DOHH2 (cell line): Measurements from ENCODE around the gene IL16.
"Not testable (repeated sequence)": the region's sequence is repeated elsewhere in the genome, so short reads cannot be mapped to it uniquely, and the experiment has no call there.

ENCODE experiments used
- H3F3A ChIP-seq: fragments of 200-600 bp; sonication (generic), shearing (Covaris generic); 2 replicates; pipeline ENCODE4 v1.6.0; 2016; ENCODE audit warnings: antibody characterized with exemption, mild to moderate bottlenecking; ENCODE audit not compliant: control insufficient read depth, insufficient read depth
- H3K27ac ChIP-seq: fragments of 200-600 bp; sonication (generic); 2 replicates; pipeline ENCODE4 v1.5.1; 2014; ENCODE audit warnings: low read depth, mild to moderate bottlenecking, low read length, moderate library complexity
- H3K27me3 ChIP-seq: fragments of 200-600 bp; sonication (generic); 2 replicates; pipeline ENCODE4 v1.6.1; 2014; ENCODE audit warnings: mild to moderate bottlenecking, low read length, mixed read lengths; ENCODE audit not compliant: control insufficient read depth
- H3K36me3 ChIP-seq: fragments of 200-600 bp; sonication (generic); 2 replicates; pipeline ENCODE4 v1.6.1; 2014; ENCODE audit warnings: mild to moderate bottlenecking, low read length, moderate library complexity, mixed read lengths; ENCODE audit not compliant: control insufficient read depth
- H3K4me1 ChIP-seq: fragments of 200-600 bp; sonication (generic); 2 replicates; pipeline ENCODE4 v1.6.1; 2014; ENCODE audit warnings: mild to moderate bottlenecking, low read length, mixed read lengths; ENCODE audit not compliant: control insufficient read depth
- H3K4me2 ChIP-seq: fragments of 200-600 bp; sonication (generic); 2 replicates; pipeline ENCODE4 v1.6.0; 2014; ENCODE audit warnings: mild to moderate bottlenecking, low read length, moderate library complexity
- H3K4me3 ChIP-seq: fragments of 200-600 bp; sonication (generic); 2 replicates; pipeline ENCODE4 v1.5.1; 2014; ENCODE audit warnings: mild to moderate bottlenecking, low read length, mixed read lengths
- H3K79me2 ChIP-seq: fragments of 200-600 bp; sonication (generic); 2 replicates; pipeline ENCODE4 v1.6.1; 2014; ENCODE audit warnings: mild to moderate bottlenecking, low read length, mixed read lengths; ENCODE audit not compliant: control insufficient read depth
- H3K9me2 ChIP-seq: fragments of 200-600 bp; sonication (generic); replicated peaks from 2 replicates; pipeline ENCODE4 v1.6.1; 2014; ENCODE audit warnings: mild to moderate bottlenecking, low read length, mixed read lengths; ENCODE audit not compliant: control insufficient read depth
- H3K9me3 ChIP-seq: fragments of 200-600 bp; sonication (generic); 2 replicates; pipeline ENCODE4 v1.6.1; 2014; ENCODE audit warnings: antibody characterized with exemption, low read length, mixed read lengths; ENCODE audit not compliant: control insufficient read depth, insufficient read depth
- H4K20me1 ChIP-seq: fragments of 200-600 bp; sonication (generic); 2 replicates; pipeline ENCODE4 v1.6.0; 2014; ENCODE audit warnings: low read depth, mild to moderate bottlenecking, antibody characterized with exemption, low read length, moderate library complexity; ENCODE audit not compliant: control insufficient read depth, insufficient read depth
- CTCF ChIP-seq: fragments of 200-600 bp; sonication (generic); IDR thresholded peaks from one replicate; pipeline ENCODE4 v1.5.1; 2014; ENCODE audit warnings: antibody characterized with exemption, mild to moderate bottlenecking, low read depth, low read length; ENCODE audit not compliant: poor library complexity, severe bottlenecking
- EZH2phosphoT487 ChIP-seq: fragments of 200-600 bp; sonication (generic); IDR thresholded peaks from 2 replicates; pipeline ENCODE4 v1.6.1; 2017; ENCODE audit warnings: borderline replicate concordance, mild to moderate bottlenecking, antibody characterized with exemption, low read length, moderate library complexity, mixed read lengths

IL16 gene

GRCh38 chr15:81329446-81329845 lies 132.8 kb downstream of the IL16 start:
- H3K79me2 ChIP-seq: no peaks in the 10 kb centered on the region
- H3K4me3 ChIP-seq: no peak overlapping the region
- no peak overlapping the region for H3K27ac ChIP-seq
- H3K4me2 ChIP-seq: no peak overlapping the region
- H3K27me3 ChIP-seq: no peaks in the 10 kb centered on the region
- H3K36me3 ChIP-seq: no peaks in the 10 kb centered on the region
- H3K4me1 ChIP-seq: peaks cover 6% of the 10 kb centered on the region
- H4K20me1 ChIP-seq: no peaks in the 10 kb centered on the region
- H3K9me3 ChIP-seq: no peaks in the 10 kb centered on the region
- TF ChIP-seq EZH2phosphoT487: no peak
- no peak for TF ChIP-seq CTCF
- H3K9me2 ChIP-seq: no peaks in the 10 kb centered on the region
- H3F3A ChIP-seq: no peaks in the 10 kb centered on the region

DNA sequence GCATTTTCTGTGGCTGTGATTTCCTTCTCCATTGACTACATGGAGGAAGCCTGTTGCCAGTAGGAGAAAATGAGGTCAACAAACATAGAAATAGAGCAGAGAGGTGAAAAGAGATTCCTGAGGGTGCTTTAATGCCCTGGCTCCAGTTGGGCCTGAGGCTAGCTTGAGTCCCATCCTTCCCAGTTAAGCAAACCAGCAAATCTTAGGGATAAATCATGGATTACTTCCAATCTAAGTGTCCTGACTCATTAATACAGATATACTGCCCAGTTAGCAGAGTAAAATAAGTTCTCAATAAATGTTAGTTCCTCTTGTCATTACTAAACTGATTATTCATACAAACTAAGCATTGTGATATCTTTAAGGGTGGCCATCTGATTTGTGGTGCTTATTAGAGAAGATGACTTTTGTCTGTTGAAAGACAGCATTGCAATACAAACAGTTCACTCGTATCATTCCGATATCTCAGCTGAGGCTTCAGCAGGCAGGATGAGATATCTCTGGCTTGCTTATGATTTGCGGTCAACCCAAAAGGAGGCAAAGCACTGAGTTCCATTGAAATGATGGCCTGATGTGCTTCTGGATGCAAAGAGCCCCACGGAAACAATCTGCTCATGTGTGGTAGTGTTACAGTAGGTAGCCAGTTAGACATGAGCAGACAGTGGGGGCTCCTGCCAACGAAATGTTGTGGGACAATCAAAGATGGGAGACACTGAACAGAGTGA lies 133.8 kb downstream of the IL16 start:
- Histone ChIP-seq H3K79me2 (no peaks in the 10 kb centered on the region), H4K20me1 (no peaks in the 10 kb centered on the region), H3K4me3 (no peak overlapping the region), H3K4me2 (no peak overlapping the region), H3F3A (no peaks in the 10 kb centered on the region), H3K27me3 (no peaks in the 10 kb centered on the region), H3K9me2 (no peaks in the 10 kb centered on the region), H3K4me1 (no peaks in the 10 kb centered on the region), H3K9me3 (no peaks in the 10 kb centered on the region), H3K36me3 (no peaks in the 10 kb centered on the region), H3K27ac (no peak overlapping the region)
- TF ChIP-seq EZH2phosphoT487 (no peak), CTCF (no peak)

DNA sequence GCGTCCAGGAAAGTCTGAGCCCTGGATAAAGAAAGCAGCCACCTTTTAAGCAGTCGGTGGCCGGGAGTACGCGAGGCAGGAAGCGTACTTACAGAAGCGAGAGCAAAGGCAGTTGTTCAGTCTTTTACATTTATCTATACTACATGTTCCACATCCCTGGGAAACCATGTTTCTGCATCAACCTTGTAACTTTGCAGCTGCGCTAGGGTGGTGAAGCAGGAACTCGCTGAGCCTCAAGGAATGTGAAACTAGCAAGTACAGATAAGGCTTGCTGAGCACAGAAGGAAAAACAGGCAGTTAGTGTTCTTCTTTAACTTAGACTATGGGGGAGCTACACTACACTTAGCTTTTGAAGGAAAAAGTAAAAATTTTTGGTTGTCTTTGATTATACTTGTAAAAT lies 134.5 kb downstream of the IL16 start:
- not testable (repeated sequence) for H3F3A ChIP-seq, H3K36me3 ChIP-seq, H4K20me1 ChIP-seq, H3K4me2 ChIP-seq, H3K27me3 ChIP-seq, H3K4me3 ChIP-seq, H3K9me3 ChIP-seq, H3K27ac ChIP-seq, H3K4me1 ChIP-seq, H3K9me2 ChIP-seq, H3K79me2 ChIP-seq

GRCh38 chr15:81331600-81331999 lies 134.9 kb downstream of the IL16 start:
- Histone ChIP-seq H3K36me3 (no peaks in the 10 kb centered on the region), H3F3A (no peaks in the 10 kb centered on the region), H3K27me3 (no peaks in the 10 kb centered on the region), H3K4me3 (no peak overlapping the region), H3K4me1 (peaks cover 3% of the 10 kb centered on the region; the same call in 1 of the 2 replicates), H3K79me2 (no peaks in the 10 kb centered on the region), H4K20me1 (no peaks in the 10 kb centered on the region), H3K4me2 (no peak overlapping the region), H3K9me3 (no peaks in the 10 kb centered on the region), H3K9me2 (no peaks in the 10 kb centered on the region), H3K27ac (no peak overlapping the region)
- TF ChIP-seq EZH2phosphoT487 (no peak), CTCF (no peak)
